ENCODE measurements around the gene SLCO4A1.

Gene SLCO4A1

DNA sequence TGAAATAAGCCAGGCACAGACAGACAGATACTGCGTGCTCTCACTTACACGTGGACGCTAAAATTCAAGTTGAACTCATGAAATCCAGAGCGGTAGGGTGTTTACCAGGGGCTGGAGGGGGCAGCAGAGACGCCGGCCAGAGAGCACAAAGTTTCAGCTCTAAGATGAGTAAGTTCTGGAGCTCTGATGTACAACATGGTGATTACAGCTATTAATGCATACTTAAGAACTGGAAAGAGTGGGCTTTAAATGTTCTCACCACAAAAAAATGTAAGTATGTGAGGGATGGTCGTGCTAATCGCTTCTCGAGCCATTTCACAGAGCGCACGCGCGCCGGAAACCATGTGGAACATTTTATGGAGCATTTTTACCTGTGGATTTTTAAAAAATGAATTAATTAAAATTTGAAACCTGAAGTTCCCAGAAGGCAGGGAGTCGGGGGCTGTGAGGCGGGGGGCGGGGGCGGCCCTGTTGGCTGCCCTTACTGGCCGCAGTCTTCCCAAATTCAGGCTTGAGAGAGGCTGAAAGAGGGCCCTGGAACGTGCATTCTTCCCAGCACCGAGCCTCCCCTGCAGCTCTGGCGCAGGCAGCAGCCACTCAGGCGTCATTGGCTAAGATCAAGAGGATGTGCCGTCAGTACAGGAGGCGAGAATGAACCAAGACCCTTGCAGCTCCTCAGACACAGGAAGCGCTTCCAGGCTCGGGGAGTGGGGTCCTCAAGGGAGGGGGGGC lies 8.5 kb upstream of the SLCO4A1 start:
- H3K4me3 ChIP-seq (ENCODE audit: low read depth, low read length) = no peak overlapping the region
- H3K27me3 ChIP-seq (ENCODE audit: control insufficient read depth, insufficient read depth, low read length) = peaks cover 32% of the 10 kb centered on the region
- H3K9ac ChIP-seq (ENCODE audit: low read length) = no peak overlapping the region
- H3K4me1 ChIP-seq (ENCODE audit: control insufficient read depth, insufficient read depth, low read length) = peaks cover 3% of the 10 kb centered on the region; the same call in 1 of the 2 replicates
- no peak overlapping the region for H3K27ac ChIP-seq (ENCODE audit: low read depth, low read length)
- H3K9me3 ChIP-seq (ENCODE audit: control insufficient read depth, insufficient read depth, low read depth, low read length) = no peaks in the 10 kb centered on the region
- no peaks in the 10 kb centered on the region for H3K36me3 ChIP-seq (ENCODE audit: control insufficient read depth, insufficient read depth, low read length)

DNA sequence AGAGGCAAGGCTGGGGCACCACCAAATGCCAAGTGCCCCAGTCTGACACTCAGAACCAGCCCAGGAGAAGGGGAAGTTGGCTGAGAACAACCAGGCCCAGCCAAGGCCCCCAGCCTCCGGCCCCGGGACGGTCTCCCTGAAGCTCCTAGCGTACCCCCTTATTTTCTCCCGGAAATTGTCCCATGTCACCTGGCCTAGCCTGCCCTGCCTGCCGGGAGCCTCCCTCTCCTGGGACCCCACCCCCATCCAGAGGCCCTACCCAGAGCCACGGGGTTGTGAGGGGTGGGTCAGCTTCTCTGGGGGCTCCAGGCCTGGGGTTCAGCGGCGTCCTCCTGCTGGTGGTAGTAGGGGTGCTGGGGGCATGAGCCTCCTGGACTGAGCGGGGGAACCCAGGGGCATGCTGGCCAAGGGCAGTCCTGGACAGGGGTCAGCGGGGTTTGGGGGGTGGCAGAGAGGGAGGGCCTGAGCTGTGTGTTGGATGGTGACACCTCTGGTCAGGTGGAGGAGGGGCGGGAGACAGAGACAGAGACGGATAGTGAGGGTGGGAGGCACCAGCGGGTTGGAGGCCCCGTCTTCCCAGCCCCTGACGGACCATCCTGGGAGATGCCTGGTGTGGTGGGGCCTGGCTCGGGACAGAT lies 7.9 kb upstream of the SLCO4A1 start:
- no peak overlapping the region for H3K9ac ChIP-seq (ENCODE audit: low read length)
- peaks cover 3% of the 10 kb centered on the region; the same call in 1 of the 2 replicates for H3K4me1 ChIP-seq (ENCODE audit: control insufficient read depth, insufficient read depth, low read length)
- no peaks in the 10 kb centered on the region for H3K36me3 ChIP-seq (ENCODE audit: control insufficient read depth, insufficient read depth, low read length)
- peaks cover 39% of the 10 kb centered on the region for H3K27me3 ChIP-seq (ENCODE audit: control insufficient read depth, insufficient read depth, low read length)
- no peaks in the 10 kb centered on the region for H3K9me3 ChIP-seq (ENCODE audit: control insufficient read depth, insufficient read depth, low read depth, low read length)
- H3K27ac ChIP-seq (ENCODE audit: low read depth, low read length) = no peak overlapping the region
- H3K4me3 ChIP-seq (ENCODE audit: low read depth, low read length) = no peak overlapping the region

DNA sequence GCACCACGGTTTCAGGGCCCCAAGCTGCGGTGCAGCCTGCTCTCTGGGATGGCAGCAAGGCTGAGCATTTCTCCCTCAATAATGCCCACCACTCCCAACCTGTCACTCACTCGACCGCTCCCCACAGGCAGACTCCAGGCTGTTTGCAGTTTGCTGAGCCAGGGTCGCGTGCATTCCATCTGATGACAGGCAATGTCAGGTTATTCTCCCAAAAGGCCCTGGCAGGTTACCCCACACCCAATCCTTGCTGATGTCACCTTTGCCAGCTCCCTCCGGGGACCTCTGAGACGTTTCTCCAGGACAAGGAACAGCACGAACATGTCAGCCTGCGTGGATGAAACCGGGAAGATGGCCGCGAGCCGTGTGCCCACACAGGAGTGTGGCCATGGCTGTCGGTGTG lies 7.1 kb upstream of the SLCO4A1 start:
- Histone ChIP-seq H3K27me3 (ENCODE audit: control insufficient read depth, insufficient read depth, low read length) (peaks cover 43% of the 10 kb centered on the region), H3K9ac (ENCODE audit: low read length) (no peak overlapping the region), H3K4me1 (ENCODE audit: control insufficient read depth, insufficient read depth, low read length) (peaks cover 3% of the 10 kb centered on the region; the same call in 1 of the 2 replicates)

DNA sequence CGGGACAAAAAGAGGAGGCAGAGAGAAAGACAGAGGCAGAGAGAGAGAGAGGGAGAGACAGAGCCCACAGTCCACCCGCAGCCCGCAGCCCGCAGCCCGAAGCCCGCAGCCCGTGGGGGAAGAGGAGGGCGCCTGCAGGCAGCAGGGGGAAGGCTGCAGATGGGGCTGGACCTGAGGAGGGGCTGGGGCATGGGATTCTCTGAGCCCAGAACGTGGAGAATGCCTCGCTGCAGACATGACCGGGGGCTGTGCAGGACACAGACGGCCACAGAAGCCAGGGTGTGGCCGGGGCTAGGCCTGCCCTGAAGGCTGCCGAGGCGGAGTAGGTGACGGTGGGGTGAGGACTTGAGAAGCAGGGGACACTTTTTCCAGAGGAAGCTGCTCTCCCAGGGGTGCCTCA lies 6.5 kb upstream of the SLCO4A1 start:
- H3K4me1 ChIP-seq (ENCODE audit: control insufficient read depth, insufficient read depth, low read length) = peaks cover 3% of the 10 kb centered on the region; the same call in 1 of the 2 replicates
- no peak overlapping the region for H3K4me3 ChIP-seq (ENCODE audit: low read depth, low read length)
- H3K9ac ChIP-seq (ENCODE audit: low read length) = no peak overlapping the region
- no peaks in the 10 kb centered on the region for H3K9me3 ChIP-seq (ENCODE audit: control insufficient read depth, insufficient read depth, low read depth, low read length)
- H3K27ac ChIP-seq (ENCODE audit: low read depth, low read length) = no peak overlapping the region
- H3K36me3 ChIP-seq (ENCODE audit: control insufficient read depth, insufficient read depth, low read length) = no peaks in the 10 kb centered on the region
- peaks cover 48% of the 10 kb centered on the region for H3K27me3 ChIP-seq (ENCODE audit: control insufficient read depth, insufficient read depth, low read length)

More for the DNA sequence above, 7.1 kb upstream of the SLCO4A1 start:
- no peaks in the 10 kb centered on the region for H3K9me3 ChIP-seq (ENCODE audit: control insufficient read depth, insufficient read depth, low read depth, low read length)
- no peak overlapping the region for H3K27ac ChIP-seq (ENCODE audit: low read depth, low read length)
- H3K4me3 ChIP-seq (ENCODE audit: low read depth, low read length) = no peak overlapping the region
- H3K36me3 ChIP-seq (ENCODE audit: control insufficient read depth, insufficient read depth, low read length) = no peaks in the 10 kb centered on the region

DNA sequence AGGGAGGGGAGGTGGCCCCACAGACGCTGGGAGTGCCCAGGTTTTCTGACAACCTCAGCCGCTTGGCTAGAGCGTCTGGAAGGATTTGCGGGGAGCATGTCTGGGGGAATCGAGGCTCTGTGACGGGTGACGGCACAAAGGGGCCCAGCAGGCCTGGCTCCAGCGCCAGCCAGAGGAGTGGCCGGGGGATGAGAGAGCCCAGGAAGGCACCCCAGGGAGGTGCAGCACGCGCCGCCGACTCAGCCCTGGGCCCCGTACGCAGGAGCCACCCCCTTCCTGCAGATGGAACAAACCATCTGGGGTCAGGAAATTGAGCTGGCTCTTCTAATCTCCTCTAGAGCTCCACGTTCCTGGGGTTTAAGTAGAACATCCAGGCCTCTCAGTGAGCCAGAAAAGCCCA lies 5.9 kb upstream of the SLCO4A1 start:
- no peak overlapping the region for H3K9ac ChIP-seq (ENCODE audit: low read length)
- no peaks in the 10 kb centered on the region for H3K9me3 ChIP-seq (ENCODE audit: control insufficient read depth, insufficient read depth, low read depth, low read length)
- H3K27ac ChIP-seq (ENCODE audit: low read depth, low read length) = no peak overlapping the region
- H3K4me3 ChIP-seq (ENCODE audit: low read depth, low read length) = no peak overlapping the region
- peaks cover 54% of the 10 kb centered on the region for H3K27me3 ChIP-seq (ENCODE audit: control insufficient read depth, insufficient read depth, low read length)
- no peaks in the 10 kb centered on the region for H3K36me3 ChIP-seq (ENCODE audit: control insufficient read depth, insufficient read depth, low read length)
- H3K4me1 ChIP-seq (ENCODE audit: control insufficient read depth, insufficient read depth, low read length) = peaks cover 3% of the 10 kb centered on the region; the same call in 1 of the 2 replicates

DNA sequence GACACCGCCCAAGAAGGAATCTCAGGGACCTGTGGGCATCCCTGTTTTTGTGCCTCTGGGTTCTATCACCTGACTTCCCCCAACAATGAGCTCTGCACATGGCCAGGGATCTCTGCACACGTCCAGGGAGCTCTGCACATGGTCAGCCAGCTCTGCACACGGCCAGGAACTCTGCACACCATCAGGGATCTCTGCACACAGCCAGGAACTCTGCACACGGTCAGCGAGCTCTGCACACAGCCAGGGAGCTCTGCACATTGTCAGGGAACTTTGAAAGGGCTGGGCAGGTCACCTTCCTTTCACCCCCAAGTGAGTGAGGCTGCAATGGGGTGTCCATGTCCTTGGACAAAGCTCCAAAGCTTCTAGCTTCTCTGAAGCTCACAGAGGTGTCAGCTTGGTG lies 5.2 kb upstream of the SLCO4A1 start:
- Histone ChIP-seq H3K4me3 (ENCODE audit: low read depth, low read length) (no peak overlapping the region), H3K9me3 (ENCODE audit: control insufficient read depth, insufficient read depth, low read depth, low read length) (no peaks in the 10 kb centered on the region), H3K4me1 (ENCODE audit: control insufficient read depth, insufficient read depth, low read length) (peaks cover 8% of the 10 kb centered on the region), H3K27ac (ENCODE audit: low read depth, low read length) (no peak overlapping the region), H3K36me3 (ENCODE audit: control insufficient read depth, insufficient read depth, low read length) (no peaks in the 10 kb centered on the region), H3K27me3 (ENCODE audit: control insufficient read depth, insufficient read depth, low read length) (peaks cover 61% of the 10 kb centered on the region), H3K9ac (ENCODE audit: low read length) (no peak overlapping the region)

DNA sequence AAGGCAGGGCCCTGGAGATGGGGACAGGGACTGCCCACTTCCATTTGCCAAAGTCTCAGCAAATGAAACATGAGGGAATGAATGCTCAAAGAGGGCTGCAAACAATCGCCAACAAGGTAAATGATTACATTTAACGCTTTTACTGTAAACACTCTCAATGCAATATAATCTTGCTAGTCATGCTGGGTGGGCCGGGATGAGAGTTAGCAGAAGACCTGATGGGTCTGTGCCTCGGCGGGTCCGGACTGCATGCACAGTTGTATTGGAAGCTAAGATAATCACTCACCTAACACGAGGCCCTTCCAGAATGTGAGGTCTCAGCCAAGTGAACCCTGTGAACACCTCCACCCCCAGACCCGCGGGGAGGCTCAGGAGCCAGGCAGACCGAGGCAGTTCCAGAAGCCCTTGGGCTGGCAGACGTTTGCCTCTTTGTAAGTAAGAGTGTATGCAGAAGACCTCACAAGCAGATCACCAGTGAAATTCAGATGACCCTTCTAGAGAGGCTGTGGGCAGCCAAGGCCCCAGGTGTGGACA lies 4.7 kb upstream of the SLCO4A1 start:
- Histone ChIP-seq H3K9me3 (ENCODE audit: control insufficient read depth, insufficient read depth, low read depth, low read length) (no peaks in the 10 kb centered on the region), H3K27me3 (ENCODE audit: control insufficient read depth, insufficient read depth, low read length) (peaks cover 65% of the 10 kb centered on the region), H3K9ac (ENCODE audit: low read length) (no peak overlapping the region)

DNA sequence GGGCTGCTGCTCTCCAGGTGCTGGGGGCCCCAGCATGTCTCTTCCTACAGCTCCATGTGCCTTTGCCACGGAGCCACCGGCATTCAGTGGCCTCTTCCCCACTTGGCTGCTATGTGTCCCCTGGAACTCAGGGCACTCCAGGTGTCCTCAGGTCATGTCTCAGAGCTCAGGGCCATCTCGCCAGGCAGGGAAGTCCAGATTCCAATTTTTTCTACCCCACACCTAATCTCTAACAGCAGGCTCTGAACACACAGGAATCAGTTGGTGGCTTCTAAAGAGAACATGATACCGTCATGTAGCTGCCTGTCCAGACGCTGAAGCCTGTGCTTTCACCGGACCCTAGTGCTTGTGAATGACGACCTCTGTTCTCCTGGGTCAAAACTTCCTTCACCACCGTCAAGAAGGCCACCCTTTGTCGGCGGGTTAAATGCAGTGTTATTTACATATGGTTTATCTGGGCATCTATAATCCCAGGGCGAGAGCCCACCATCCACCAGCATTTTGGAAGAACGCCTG lies 4.2 kb upstream of the SLCO4A1 start:
- Histone ChIP-seq H3K4me3 (ENCODE audit: low read depth, low read length) (no peak overlapping the region), H3K36me3 (ENCODE audit: control insufficient read depth, insufficient read depth, low read length) (no peaks in the 10 kb centered on the region), H3K27me3 (ENCODE audit: control insufficient read depth, insufficient read depth, low read length) (peaks cover 71% of the 10 kb centered on the region), H3K4me1 (ENCODE audit: control insufficient read depth, insufficient read depth, low read length) (peaks cover 9% of the 10 kb centered on the region), H3K9me3 (ENCODE audit: control insufficient read depth, insufficient read depth, low read depth, low read length) (no peaks in the 10 kb centered on the region), H3K9ac (ENCODE audit: low read length) (no peak overlapping the region), H3K27ac (ENCODE audit: low read depth, low read length) (no peak overlapping the region)

More for the DNA sequence above, 4.7 kb upstream of the SLCO4A1 start:
- no peak overlapping the region for H3K27ac ChIP-seq (ENCODE audit: low read depth, low read length)
- H3K4me1 ChIP-seq (ENCODE audit: control insufficient read depth, insufficient read depth, low read length) = peaks cover 8% of the 10 kb centered on the region
- H3K4me3 ChIP-seq (ENCODE audit: low read depth, low read length) = no peak overlapping the region
- no peaks in the 10 kb centered on the region for H3K36me3 ChIP-seq (ENCODE audit: control insufficient read depth, insufficient read depth, low read length)

DNA sequence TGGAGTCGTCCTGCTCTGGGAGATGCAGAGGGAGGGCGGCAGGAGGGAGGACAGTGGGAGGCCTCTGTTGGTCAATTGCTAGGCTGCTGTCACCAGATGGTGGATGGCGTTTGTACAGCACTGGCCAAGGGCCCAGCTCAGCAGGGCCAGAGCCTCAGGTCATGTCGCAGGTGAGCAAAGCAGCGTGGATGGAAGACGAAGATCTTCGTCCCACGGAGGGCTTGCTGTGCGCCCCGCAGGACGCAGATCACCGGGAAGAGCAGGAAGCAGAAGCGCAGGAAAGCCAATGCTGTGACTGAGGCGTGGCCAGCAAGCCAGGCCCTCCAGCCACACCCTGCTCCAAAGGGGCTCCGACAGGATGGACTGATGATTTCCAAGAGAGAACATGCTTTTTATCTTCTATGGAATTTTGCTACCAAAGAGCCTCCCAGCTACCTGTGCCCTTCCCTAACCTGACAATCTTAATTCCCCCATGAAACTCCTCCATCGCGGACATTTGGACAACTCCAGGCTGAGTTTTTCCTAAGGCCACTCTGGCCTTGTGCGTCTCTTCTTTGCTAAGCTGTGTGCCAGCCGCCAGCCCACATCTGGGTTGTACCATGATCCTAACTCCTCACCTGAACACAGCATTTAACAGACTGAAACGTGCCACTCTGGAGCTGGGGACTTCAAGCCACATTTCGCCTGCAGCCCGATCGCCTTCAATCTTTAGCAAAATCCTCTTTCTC lies 3.5 kb upstream of the SLCO4A1 start:
- peaks cover 14% of the 10 kb centered on the region for H3K4me1 ChIP-seq (ENCODE audit: control insufficient read depth, insufficient read depth, low read length)
- H3K36me3 ChIP-seq (ENCODE audit: control insufficient read depth, insufficient read depth, low read length) = no peaks in the 10 kb centered on the region
- no peak overlapping the region for H3K9ac ChIP-seq (ENCODE audit: low read length)
- no peak overlapping the region for H3K4me3 ChIP-seq (ENCODE audit: low read depth, low read length)
- H3K9me3 ChIP-seq (ENCODE audit: control insufficient read depth, insufficient read depth, low read depth, low read length) = no peaks in the 10 kb centered on the region
- no peak overlapping the region for H3K27ac ChIP-seq (ENCODE audit: low read depth, low read length)
- peaks cover 78% of the 10 kb centered on the region for H3K27me3 ChIP-seq (ENCODE audit: control insufficient read depth, insufficient read depth, low read length)

DNA sequence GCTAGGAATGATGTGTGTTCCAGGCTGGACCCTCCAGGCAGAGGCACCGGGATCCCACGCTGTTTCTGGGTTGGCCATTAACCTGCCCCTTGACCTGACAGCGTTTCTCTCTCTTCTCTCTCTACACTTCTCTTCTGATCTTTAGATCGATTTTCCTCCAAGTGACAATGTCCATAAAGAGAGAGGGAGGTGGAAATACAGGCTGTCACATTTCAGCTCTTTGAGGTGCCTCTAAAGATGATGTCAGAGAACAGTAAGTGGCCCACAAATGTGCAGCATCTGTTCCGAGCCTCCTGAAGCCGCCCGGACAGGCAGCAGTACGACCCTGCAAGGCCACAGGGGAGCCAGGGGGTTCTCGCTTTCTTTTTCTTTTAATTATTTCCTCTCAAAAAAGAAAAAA lies 2.5 kb upstream of the SLCO4A1 start:
- Histone ChIP-seq H3K4me3 (ENCODE audit: low read depth, low read length) (no peak overlapping the region), H3K27me3 (ENCODE audit: control insufficient read depth, insufficient read depth, low read length) (peaks cover 87% of the 10 kb centered on the region)

More for the DNA sequence above, 2.5 kb upstream of the SLCO4A1 start:
- no peak overlapping the region for H3K27ac ChIP-seq (ENCODE audit: low read depth, low read length)
- H3K4me1 ChIP-seq (ENCODE audit: control insufficient read depth, insufficient read depth, low read length) = peaks cover 14% of the 10 kb centered on the region
- no peaks in the 10 kb centered on the region for H3K36me3 ChIP-seq (ENCODE audit: control insufficient read depth, insufficient read depth, low read length)
- H3K9me3 ChIP-seq (ENCODE audit: control insufficient read depth, insufficient read depth, low read depth, low read length) = no peaks in the 10 kb centered on the region
- H3K9ac ChIP-seq (ENCODE audit: low read length) = no peak overlapping the region

All from HUES6 (cell line).